Fibroblast of gingiva (primary cell): ENCODE measurements around the gene UBASH3B.
"Not testable (repeated sequence)": the region's sequence is repeated elsewhere in the genome, so short reads cannot be mapped to it uniquely, and the experiment has no call there.

Experiments
- DNase-seq: peaks from one replicate; pipeline ENCODE4 v3.0.0-alpha.2; 2011; ENCODE audit warnings: low read depth

UBASH3B gene

GRCh38 chr11:122812638-122813037 lies 157.1 kb downstream of the UBASH3B start:
- DNase-seq, result no peak

GRCh38 chr11:122813176-122813893 lies 157.8 kb downstream of the UBASH3B start:
- no peak for DNase-seq

GRCh38 chr11:122813894-122814270 lies 158.4 kb downstream of the UBASH3B start:
- no peak for DNase-seq

GRCh38 chr11:122814401-122814800 lies 158.9 kb downstream of the UBASH3B start:
- no peak for DNase-seq

- DNase-seq, result no peak
Observed at GRCh38 chr11:122815900-122816299, 160.4 kb downstream of the UBASH3B start.

- DNase-seq, result no peak
Observed at GRCh38 chr11:122816761-122817520, 161.4 kb downstream of the UBASH3B start.

GRCh38 chr11:122820158-122820557 lies 164.6 kb downstream of the UBASH3B start:
- DNase-seq, result no peak

- no peak for DNase-seq
Observed at GRCh38 chr11:122821169-122821568, 165.6 kb downstream of the UBASH3B start.

GRCh38 chr11:122822241-122822640 lies 166.7 kb downstream of the UBASH3B start:
- DNase-seq, result no peak

GRCh38 chr11:122823564-122823963 lies 168.0 kb downstream of the UBASH3B start:
- DNase-seq, result no peak

- DNase-seq, result not testable (repeated sequence)
Observed at GRCh38 chr11:122829371-122829770, 173.8 kb downstream of the UBASH3B start.

- DNase-seq, result not testable (repeated sequence)
Observed at GRCh38 chr11:122832297-122832696, 176.8 kb downstream of the UBASH3B start.

- no peak for DNase-seq
Observed at GRCh38 chr11:122832721-122833470, 177.4 kb downstream of the UBASH3B start.

GRCh38 chr11:122833846-122834464 lies 178.4 kb downstream of the UBASH3B start:
- DNase-seq, result no peak

- DNase-seq, result no peak
Observed at GRCh38 chr11:122836916-122837315, 181.4 kb downstream of the UBASH3B start.

GRCh38 chr11:122837528-122838346 lies 182.2 kb downstream of the UBASH3B start:
- no peak for DNase-seq

GRCh38 chr11:122843281-122844141 lies 188.0 kb downstream of the UBASH3B start:
- DNase-seq, result no peak

GRCh38 chr11:122847466-122847865 lies 191.9 kb downstream of the UBASH3B start:
- DNase-seq, result no peak

GRCh38 chr11:122848186-122848585 lies 192.7 kb downstream of the UBASH3B start:
- peak; percentile 31 for DNase-seq

GRCh38 chr11:122850076-122850631 lies 194.6 kb downstream of the UBASH3B start:
- no peak for DNase-seq
